GM10248 (cell line): ENCODE results near the gene STEAP3.

Source experiments
- CTCF ChIA-PET: fragments of 300-600 bp; sonication (Branson Sonifier 250); formaldehyde crosslinking; extraction: SDS; loops from one replicate; lab custom pipeline; 2021; ENCODE audit warnings: antibody characterized with exemption; lab: Yijun Ruan, JAX
- POLR2A ChIA-PET: fragments of 350-650 bp; sonication (Branson Sonifier 250); formaldehyde crosslinking; extraction: SDS; loops from one replicate; lab custom pipeline; 2020; ENCODE audit warnings: antibody characterized with exemption; lab: Yijun Ruan, JAX
- DNase-seq: peaks from one replicate; pipeline ENCODE4 v3.0.0; 2012; ENCODE audit errors: extremely low spot score
- CTCF ChIP-seq: IDR thresholded peaks from 2 replicates; pipeline ENCODE4 v1.5.1; 2012; ENCODE audit warnings: mild to moderate bottlenecking, low read depth; ENCODE audit errors: extremely low read depth, missing control alignments, control extremely low read depth

Gene STEAP3

GRCh38 chr2:119222863-119223520 lies 642 bp upstream of the STEAP3 start:
- TF ChIP-seq CTCF = no peak
- ChIA-PET CTCF (interaction anchor here (0.9 to 1.8 kb wide), 5 partner anchors 8 to 68 kb away, joined by 4 to 6 read pairs (median 4); no protein-coding TSS in a partner anchor), POLR2A (no interaction called here)
- DNase-seq = no peak

DNA sequence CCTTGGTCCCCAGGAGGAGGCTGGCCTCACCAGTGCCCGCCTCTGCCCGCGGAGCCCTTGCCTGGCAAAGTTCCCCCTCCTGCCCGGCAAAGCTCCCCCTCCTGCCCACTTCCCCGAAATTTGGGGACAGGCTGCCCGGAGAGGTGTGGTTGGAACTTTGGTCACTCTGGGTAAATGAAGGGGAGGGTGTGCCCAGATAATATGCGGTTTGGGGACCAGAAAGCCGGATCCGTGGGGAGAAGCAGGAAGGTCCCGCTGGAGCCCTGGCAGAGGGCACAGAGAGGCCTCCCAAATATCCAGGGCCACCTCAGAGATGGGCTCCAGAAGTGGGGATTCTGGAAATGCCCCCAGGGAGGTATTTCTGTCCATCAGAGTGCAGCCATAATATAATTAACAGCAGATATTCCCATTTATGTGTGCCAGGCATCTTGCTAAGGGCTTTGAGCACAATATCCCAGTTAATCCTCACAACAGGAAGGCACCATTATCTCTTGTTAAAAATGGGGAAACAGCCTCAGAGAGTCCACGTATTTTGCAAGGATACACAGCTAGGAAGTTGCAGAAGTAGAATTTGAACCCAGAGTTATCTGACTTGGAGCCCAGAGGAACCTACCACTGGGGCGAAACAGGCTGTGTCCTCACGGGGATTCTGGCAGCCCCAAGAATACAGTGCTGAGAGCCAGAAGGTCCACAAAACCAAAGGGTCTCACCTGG lies 914 bp downstream of the STEAP3 start:
- TF ChIP-seq CTCF = no peak
- no peak for DNase-seq
- POLR2A ChIA-PET = no interaction called here
- CTCF ChIA-PET = interaction anchor here (1.2 to 1.9 kb wide), 5 partner anchors 9 to 343 kb away, joined by 3 to 6 read pairs (median 5); no protein-coding TSS in a partner anchor

GRCh38 chr2:119225105-119225865 lies 1.7 kb downstream of the STEAP3 start:
- peak; percentile 46 for DNase-seq
- CTCF ChIA-PET = interaction anchor here (0.8 to 1.9 kb wide), 9 partner anchors 9 to 344 kb away, joined by 3 to 6 read pairs (median 4); no protein-coding TSS in a partner anchor
- TF ChIP-seq CTCF = no peak
- POLR2A ChIA-PET = no interaction called here

DNA sequence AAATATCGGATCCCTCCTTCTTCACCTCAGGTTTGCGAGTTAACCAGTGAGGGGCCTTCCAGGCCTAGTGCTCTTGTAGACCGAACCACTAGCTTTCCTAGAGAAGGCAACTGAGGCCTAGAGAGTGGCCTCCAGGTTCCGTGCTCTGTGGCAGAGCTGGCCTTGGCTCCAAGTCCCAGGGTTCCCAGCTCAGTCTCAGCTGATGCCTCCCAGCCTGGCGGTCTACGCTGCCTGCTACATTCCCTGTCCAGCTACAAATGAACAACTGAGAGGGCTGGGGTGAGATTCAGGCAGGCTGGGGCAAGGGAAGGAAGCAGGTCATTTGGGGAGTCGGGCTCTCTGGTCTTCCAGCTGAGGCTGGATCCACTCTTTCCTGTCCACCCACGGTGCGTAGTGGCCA lies 2.3 kb downstream of the STEAP3 start:
- no peak for TF ChIP-seq CTCF
- no peak for DNase-seq
- CTCF ChIA-PET = interaction anchor here (0.8 to 1.9 kb wide), 9 partner anchors 9 to 344 kb away, joined by 3 to 6 read pairs (median 4); no protein-coding TSS in a partner anchor
- POLR2A ChIA-PET = no interaction called here

DNA sequence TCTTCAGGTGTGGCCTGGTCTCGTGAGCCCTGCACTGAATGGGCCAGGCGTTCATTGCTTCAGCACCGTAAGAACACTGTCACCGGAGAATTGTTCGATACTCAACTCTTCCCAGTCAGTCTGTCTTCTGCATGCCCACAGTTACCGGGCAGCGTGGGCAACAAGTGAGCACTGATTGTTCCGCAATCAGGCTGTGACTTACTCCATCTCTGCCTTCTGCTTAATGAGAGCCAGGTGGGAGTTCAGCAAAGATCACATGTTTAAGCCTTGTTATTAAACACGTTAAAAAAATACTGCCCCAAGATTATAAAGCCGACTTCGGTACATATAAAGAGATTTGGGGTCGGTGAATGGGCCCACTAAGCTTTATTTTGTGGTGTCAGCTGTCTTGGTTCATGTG lies 3.7 kb downstream of the STEAP3 start:
- ChIA-PET POLR2A (no interaction called here), CTCF (no interaction called here)
- no peak for TF ChIP-seq CTCF
- no peak for DNase-seq

DNA sequence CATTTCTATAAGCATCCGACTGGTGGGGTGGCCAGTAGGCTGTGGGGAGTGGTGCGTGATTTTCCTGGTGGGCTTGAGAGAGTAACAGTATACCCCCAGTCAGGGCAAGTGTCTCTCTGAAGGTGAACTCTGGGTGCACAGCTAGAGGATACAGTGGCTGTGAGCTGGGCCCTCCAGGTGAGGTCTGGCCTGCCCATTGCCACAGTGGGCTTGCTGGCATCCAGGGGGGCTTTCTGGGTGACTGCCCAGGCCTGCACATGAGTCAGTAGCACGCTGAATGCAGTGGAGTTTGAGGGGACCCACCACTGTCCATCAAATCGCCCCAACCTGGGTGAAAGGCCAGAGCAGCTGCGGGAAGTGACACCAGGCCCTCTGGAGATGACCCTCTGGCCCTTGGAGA lies 4.5 kb downstream of the STEAP3 start:
- CTCF ChIA-PET = interaction anchor here (1.3 kb wide), 1 partner anchor 9 kb away, joined by 3 read pairs; no protein-coding TSS in a partner anchor
- TF ChIP-seq CTCF = no peak

More for the DNA sequence above, 4.5 kb downstream of the STEAP3 start:
- POLR2A ChIA-PET = no interaction called here
- DNase-seq = no peak
